Measurements from ENCODE around the gene OSBPL5. TPM values are rescaled to one million over a fixed set of nuclear protein-coding genes. Genes with fewer than 3 reads are reported as not detected.
A peak's percentile ranks its signal among the peaks of the same experiment; 100 is the strongest.

Gene OSBPL5
- total and polyA plus RNA-seq, 2 of the 4 experiments (the other 2 are of a cell fraction): 14.9 to 22.3 TPM

- Histone ChIP-seq H2BK20ac (ENCODE audit: low read depth, low read length) (no peak overlapping the region), H3K9me1 (ENCODE audit: insufficient read depth, low read length) (peaks cover 23% of the 10 kb centered on the region), H2BK120ac (ENCODE audit: low read depth, low read length) (no peak overlapping the region), H3K79me1 (ENCODE audit: low read depth in 1 of 2, low read length in 2 of 2) (peaks cover 26 to 88% of the 10 kb centered on the region in 2 experiments), H2BK15ac (ENCODE audit: low read depth, low read length) (no peak overlapping the region), H3K9ac (ENCODE audit: low read depth, low read length) (no peak overlapping the region), H3K4me2 (ENCODE audit: low read depth, low read length) (no peak overlapping the region), H3K56ac (ENCODE audit: extremely low read depth, insufficient read depth, low read length) (no peak overlapping the region), H3K4ac (ENCODE audit: low read depth, low read length) (no peak overlapping the region), H3K4me3 (ENCODE audit: insufficient read depth, low read depth, low read length) (no peak overlapping the region), H3K36me3 (ENCODE audit: control insufficient read depth, insufficient read depth, low read length) (peaks cover 61% of the 10 kb centered on the region), H3K14ac (replicated peaks; ENCODE audit: low read depth, low read length) (no peak overlapping the region), H2AFZ (replicated peaks; ENCODE audit: low read length, poor library complexity) (no peak overlapping the region), H3K4me1 (ENCODE audit: control insufficient read depth, insufficient read depth, low read length) (peaks cover 4% of the 10 kb centered on the region; the same call in 1 of the 2 replicates), H4K91ac (ENCODE audit: insufficient read depth, low read depth, low read length) (no peak overlapping the region), H3K23ac (ENCODE audit: low read depth, low read length) (no peak overlapping the region), H2AK9ac (replicated peaks; ENCODE audit: low read depth, low read length, poor library complexity) (peak overlapping the region; percentile 48), H4K20me1 (ENCODE audit: insufficient read depth, low read length) (peaks cover 96% of the 10 kb centered on the region), H2AK5ac (ENCODE audit: low read depth, low read length) (no peak overlapping the region), H3K27ac (ENCODE audit: insufficient read depth, low read length) (no peak overlapping the region), H4K5ac (ENCODE audit: low read depth, low read length) (no peak overlapping the region), H4K8ac (ENCODE audit: low read depth in 2 of 2, low read length in 2 of 2) (no peak overlapping the region), H3K9me3 (ENCODE audit: control insufficient read depth, insufficient read depth, low read length) (no peaks in the 10 kb centered on the region), H3K18ac (ENCODE audit: low read depth, low read length) (no peak overlapping the region), H2BK5ac (ENCODE audit: low read depth, low read length, poor library complexity, severe bottlenecking) (no peak overlapping the region), H3K27me3 (ENCODE audit: control insufficient read depth, insufficient read depth, low read length) (no peaks in the 10 kb centered on the region)
- ChIA-PET CTCF (no interaction called here), POLR2A (ENCODE audit: unreplicated experiment) (no interaction called here)
- ATAC-seq (ENCODE audit: low read depth) (no peak), DNase-seq (no peak)
- dilution Hi-C loops (cut with HindIII; ENCODE audit: low sequenced_read_pairs, unreplicated experiment) (no loop called here), intact Hi-C loops (cut with micrococcal nuclease) (no loop called here), in situ Hi-C loops (cut with MboI; ENCODE audit: low sequenced_read_pairs) (loop anchor here (5.0 kb wide), 1 partner anchor 50 kb away; no protein-coding TSS in a partner anchor)
- TF ChIP-seq USF2 (IDR thresholded peaks at IDR 0.05; ENCODE audit: low read depth, low read length): no peak
- no peak for TF ChIP-seq FOS (IDR thresholded peaks at IDR 0.05; ENCODE audit: low read depth, low read length)
- no peak for TF ChIP-seq CTCF (conservative IDR thresholded peaks at IDR 0.05; ENCODE audit: low read depth, low read length)
- no peak for TF ChIP-seq RFX5 (IDR thresholded peaks at IDR 0.05; ENCODE audit: low read depth, low read length)
- no peak for TF ChIP-seq POLR2A (IDR thresholded peaks at IDR 0.05; ENCODE audit: low read depth, low read length)
- TF ChIP-seq MAZ (IDR thresholded peaks at IDR 0.05; ENCODE audit: borderline replicate concordance, low read depth, low read length): no peak
- no peak for TF ChIP-seq BHLHE40 (IDR thresholded peaks at IDR 0.05; ENCODE audit: low read depth, low read length)
- no peak for TF ChIP-seq MAFK (IDR thresholded peaks at IDR 0.05; ENCODE audit: low read depth, low read length)
- no peak for TF ChIP-seq MXI1 (IDR thresholded peaks at IDR 0.05; ENCODE audit: borderline replicate concordance, low read depth, low read length)
- no peak for TF ChIP-seq RAD21 (IDR thresholded peaks at IDR 0.05; ENCODE audit: low read length)
- no peak for TF ChIP-seq CEBPB (IDR thresholded peaks at IDR 0.05; ENCODE audit: low read depth, low read length)
- no peak for TF ChIP-seq NFE2L2 (IDR thresholded peaks at IDR 0.05; ENCODE audit: low read depth, low read length)
- TF ChIP-seq SMC3 (IDR thresholded peaks at IDR 0.05; ENCODE audit: low read depth, low read length): no peak
- no peak for TF ChIP-seq ELK1 (IDR thresholded peaks at IDR 0.05; ENCODE audit: borderline replicate concordance, low read depth, low read length)
- TF ChIP-seq CHD1 (IDR thresholded peaks at IDR 0.05; ENCODE audit: low read depth, low read length): no peak
- no peak for TF ChIP-seq RCOR1 (IDR thresholded peaks at IDR 0.05; ENCODE audit: insufficient replicate concordance, low read length)
- BruUV-seq (replicated peaks): no TSS peak
- WGBS, 2 experiments (ENCODE audit: extremely low coverage in 2 of 2, insufficient read length in 1 of 2): 92% methylated on average over 12 of the region's 17 CpGs; no CpG with 5 or more reads in 1 of the 2 experiments
Measured at GRCh38 chr11:3041699-3042441, 123.2 kb downstream of the OSBPL5 start.

Data from IMR-90 (cell line).